ENCODE data around the gene CRABP1.

Gene CRABP1

GRCh38 chr15:78360958-78361718 lies 21.0 kb downstream of the CRABP1 start:
- no peak for TF ChIP-seq CTCF (IDR thresholded peaks at IDR 0.05; ENCODE audit: extremely low read depth, missing control alignments)
- no peak for DNase-seq (ENCODE audit: low spot score)

- TF ChIP-seq CTCF (IDR thresholded peaks at IDR 0.05; ENCODE audit: extremely low read depth, missing control alignments): no peak
- DNase-seq (ENCODE audit: low spot score): no peak
These were observed 21.8 kb downstream of the CRABP1 start for GRCh38 chr15:78361771-78362506.

GRCh38 chr15:78362716-78363380 lies 22.7 kb downstream of the CRABP1 start:
- TF ChIP-seq CTCF (IDR thresholded peaks at IDR 0.05; ENCODE audit: extremely low read depth, missing control alignments): no peak

GRCh38 chr15:78363381-78363734 lies 23.2 kb downstream of the CRABP1 start:
- no peak for TF ChIP-seq CTCF (IDR thresholded peaks at IDR 0.05; ENCODE audit: extremely low read depth, missing control alignments)
- DNase-seq (ENCODE audit: low spot score): no peak

More at GRCh38 chr15:78362716-78363380, 22.7 kb downstream of the CRABP1 start:
- no peak for DNase-seq (ENCODE audit: low spot score)

- no peak for DNase-seq (ENCODE audit: low spot score)
These were observed 24.1 kb downstream of the CRABP1 start for GRCh38 chr15:78364233-78364632.

GRCh38 chr15:78365917-78366316 lies 25.8 kb downstream of the CRABP1 start:
- no peak for TF ChIP-seq CTCF (IDR thresholded peaks at IDR 0.05; ENCODE audit: extremely low read depth, missing control alignments)
- no peak for DNase-seq (ENCODE audit: low spot score)

More at GRCh38 chr15:78364233-78364632, 24.1 kb downstream of the CRABP1 start:
- TF ChIP-seq CTCF (IDR thresholded peaks at IDR 0.05; ENCODE audit: extremely low read depth, missing control alignments): no peak

- DNase-seq (ENCODE audit: low spot score): no peak
- TF ChIP-seq CTCF (IDR thresholded peaks at IDR 0.05; ENCODE audit: extremely low read depth, missing control alignments): no peak
These were observed 26.2 kb downstream of the CRABP1 start for GRCh38 chr15:78366342-78366741.

Measured in GM20000 (cell line).